Measurements from ENCODE around the gene PIGBOS1.

The PIGBOS1 gene

GRCh38 chr15:55268176-55268695 lies 50.7 kb downstream of the PIGBOS1 start:
- no peaks in the 10 kb centered on the region for H3K9me3 Mint-ChIP-seq
- no peaks in the 10 kb centered on the region for H3K27me3 Mint-ChIP-seq
- peak overlapping the region; percentile 94 for H3K27ac Mint-ChIP-seq
- CTCF ChIA-PET: interaction anchor here (1.4 to 3.9 kb wide), 4 partner anchors 9 to 50 kb away, joined by 4 to 23 read pairs (median 6); no protein-coding TSS in a partner anchor
- H3K4me1 Mint-ChIP-seq: peaks cover 71% of the 10 kb centered on the region
- no peak for DNase-seq
- peaks cover 44% of the 10 kb centered on the region for H3K36me3 Mint-ChIP-seq
- no peak overlapping the region for H3K4me3 Mint-ChIP-seq

GRCh38 chr15:55267401-55268175 lies 51.3 kb downstream of the PIGBOS1 start:
- Mint-ChIP-seq H3K36me3 (peaks cover 45% of the 10 kb centered on the region), H3K27ac (peak overlapping the region; percentile 94), H3K4me3 (peak overlapping the region; percentile 39), H3K27me3 (no peaks in the 10 kb centered on the region), H3K4me1 (peaks cover 69% of the 10 kb centered on the region), H3K9me3 (no peaks in the 10 kb centered on the region)
- CTCF ChIA-PET: interaction anchor here (0.6 to 3.9 kb wide), 7 partner anchors 10 to 49 kb away, joined by 3 to 23 read pairs (median 6); no protein-coding TSS in a partner anchor
- DNase-seq: peak; percentile 81

All from activated naive CD4-positive, alpha-beta T cell treated with anti-CD3 and anti-CD28 coated beads, Interleukin-2, amount 10 ng/mL, durations not matched to agents 7 days and 5 days (primary cell).